ENCODE results near the gene FYB1. TPM values are rescaled to one million over a fixed set of nuclear protein-coding genes. Genes with fewer than 3 reads are reported as not detected.
A peak's percentile ranks its signal among the peaks of the same experiment; 100 is the strongest.

The FYB1 gene
- total and polyA plus RNA-seq, 2 donors (not counting 1 experiment from before 2014, with no cell fraction given) = 1.3 to 1.4 TPM

DNA sequence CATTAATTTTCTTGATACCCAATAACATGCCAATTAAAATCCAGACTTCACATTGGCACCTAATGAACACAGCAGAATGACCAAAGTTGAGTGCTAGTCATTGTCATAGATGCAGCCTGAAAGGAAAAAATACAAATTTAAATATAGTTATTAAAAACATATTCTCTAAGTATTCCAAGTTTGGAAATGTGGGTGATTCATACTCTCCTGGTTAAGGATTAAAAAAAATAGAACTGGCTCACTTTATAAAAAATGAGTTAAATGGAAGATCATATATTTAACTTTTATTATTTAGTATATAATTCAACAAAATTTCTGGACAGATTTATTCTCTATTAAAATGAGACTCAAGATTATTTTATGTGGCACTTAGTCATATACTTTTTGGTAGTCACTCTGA is 112.0 kb downstream of the FYB1 start:
- Histone ChIP-seq H3K27me3 (replicated peaks in 1 of 4; ENCODE audit: control extremely low read depth in 1 of 4, control insufficient read depth in 3 of 4, insufficient read depth in 4 of 4, low read length in 3 of 4) (no peaks in the 10 kb centered on the region), H2AFZ (ENCODE audit: insufficient read depth, low read depth, low read length, poor library complexity, severe bottlenecking) (no peak overlapping the region), H3K4me1 (ENCODE audit: control insufficient read depth in 2 of 2, insufficient read depth in 2 of 2, low read length in 2 of 2) (no peaks in the 10 kb centered on the region), H3K27ac (ENCODE audit: low read length in 2 of 2) (no peak overlapping the region), H3K36me3 (replicated peaks in 1 of 2; ENCODE audit: control extremely low read depth in 1 of 2, control insufficient read depth in 1 of 2, extremely low read depth in 1 of 2, insufficient read depth in 2 of 2, low read length in 1 of 2) (peaks cover 0 to 1% of the 10 kb centered on the region in 2 experiments), H3K4me2 (replicated peaks; ENCODE audit: low read depth, low read length, poor library complexity, severe bottlenecking) (no peak overlapping the region), H3K9me3 (ENCODE audit: control extremely low read depth in 1 of 3, control insufficient read depth in 2 of 3, insufficient read depth in 1 of 3, low read length in 2 of 3) (no peaks in the 10 kb centered on the region), H3K9ac (ENCODE audit: low read length) (no peak overlapping the region), H4K20me1 (ENCODE audit: control insufficient read depth, insufficient read depth, low read length, poor library complexity, severe bottlenecking) (no peaks in the 10 kb centered on the region), H3K4me3 (ENCODE audit: control extremely low read depth in 1 of 5, extremely low read depth in 1 of 5, insufficient read depth in 1 of 5, low read depth in 2 of 5, low read length in 4 of 5) (no peak overlapping the region), H3K79me2 (ENCODE audit: control insufficient read depth, insufficient read depth, low read length) (no peaks in the 10 kb centered on the region)
- Mint-ChIP-seq H3K4me3 (no peak overlapping the region), H3K27me3 (peaks cover 5% of the 10 kb centered on the region), H3K9me3 (ENCODE audit: insufficient read depth) (no peaks in the 10 kb centered on the region), H3K4me1 (no peaks in the 10 kb centered on the region), H3K27ac (no peak overlapping the region)
- ChIA-PET CTCF (no interaction called here), POLR2A (no interaction called here)
- no peak for TF ChIP-seq EZH2 (IDR thresholded peaks at IDR 0.05; ENCODE audit: borderline replicate concordance, insufficient read depth, low read depth, low read length, poor library complexity, severe bottlenecking)
- TF ChIP-seq, protein P1, sequence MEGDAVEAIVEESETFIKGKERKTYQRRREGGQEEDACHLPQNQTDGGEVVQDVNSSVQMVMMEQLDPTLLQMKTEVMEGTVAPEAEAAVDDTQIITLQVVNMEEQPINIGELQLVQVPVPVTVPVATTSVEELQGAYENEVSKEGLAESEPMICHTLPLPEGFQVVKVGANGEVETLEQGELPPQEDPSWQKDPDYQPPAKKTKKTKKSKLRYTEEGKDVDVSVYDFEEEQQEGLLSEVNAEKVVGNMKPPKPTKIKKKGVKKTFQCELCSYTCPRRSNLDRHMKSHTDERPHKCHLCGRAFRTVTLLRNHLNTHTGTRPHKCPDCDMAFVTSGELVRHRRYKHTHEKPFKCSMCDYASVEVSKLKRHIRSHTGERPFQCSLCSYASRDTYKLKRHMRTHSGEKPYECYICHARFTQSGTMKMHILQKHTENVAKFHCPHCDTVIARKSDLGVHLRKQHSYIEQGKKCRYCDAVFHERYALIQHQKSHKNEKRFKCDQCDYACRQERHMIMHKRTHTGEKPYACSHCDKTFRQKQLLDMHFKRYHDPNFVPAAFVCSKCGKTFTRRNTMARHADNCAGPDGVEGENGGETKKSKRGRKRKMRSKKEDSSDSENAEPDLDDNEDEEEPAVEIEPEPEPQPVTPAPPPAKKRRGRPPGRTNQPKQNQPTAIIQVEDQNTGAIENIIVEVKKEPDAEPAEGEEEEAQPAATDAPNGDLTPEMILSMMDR (IDR thresholded peaks at IDR 0.05) = no peak
- ATAC-seq (ENCODE audit: low read depth) (no peak), DNase-seq (no peak)
- intact Hi-C loops (cut with micrococcal nuclease) = no loop called here

DNA sequence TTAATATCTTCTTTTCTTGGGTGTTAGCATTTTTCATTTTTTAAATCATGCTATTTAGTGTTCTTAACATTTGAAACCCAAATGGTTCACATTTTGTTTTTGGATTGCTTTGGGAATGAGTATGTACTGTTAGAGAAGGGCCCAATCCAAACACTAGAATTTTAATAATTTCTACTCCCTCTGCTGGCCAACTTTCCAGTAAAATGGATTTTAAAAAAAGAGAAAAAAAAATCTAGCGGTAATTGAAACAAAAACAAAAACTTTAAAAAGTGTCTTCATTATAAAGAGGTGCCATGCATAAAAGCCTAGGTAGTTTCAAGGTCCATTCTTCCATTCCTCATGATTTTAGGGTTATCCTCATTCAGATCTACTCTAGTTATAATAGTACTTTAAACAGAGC is 113.0 kb downstream of the FYB1 start:
- WGBS (ENCODE audit: insufficient coverage) = no CpG with 5 or more reads among the region's 1 CpG
- intact Hi-C loops (cut with micrococcal nuclease) = loop anchor here (1.0 kb wide), 2 partner anchors 112 to 665 kb away; no protein-coding TSS in a partner anchor
- peaks cover 0 to 1% of the 10 kb centered on the region in 2 experiments for H3K36me3 ChIP-seq (replicated peaks in 1 of 2; ENCODE audit: control extremely low read depth in 1 of 2, control insufficient read depth in 1 of 2, extremely low read depth in 1 of 2, insufficient read depth in 2 of 2, low read length in 1 of 2)
- no peak overlapping the region for H3K4me2 ChIP-seq (replicated peaks; ENCODE audit: low read depth, low read length, poor library complexity, severe bottlenecking)
- H3K27me3 ChIP-seq (replicated peaks in 1 of 4; ENCODE audit: control extremely low read depth in 1 of 4, control insufficient read depth in 3 of 4, insufficient read depth in 4 of 4, low read length in 3 of 4) = no peaks in the 10 kb centered on the region
- no peaks in the 10 kb centered on the region for H3K4me1 ChIP-seq (ENCODE audit: control insufficient read depth in 2 of 2, insufficient read depth in 2 of 2, low read length in 2 of 2)
- CTCF ChIA-PET = no interaction called here
- no peaks in the 10 kb centered on the region for H3K9me3 ChIP-seq (ENCODE audit: control extremely low read depth in 1 of 3, control insufficient read depth in 2 of 3, insufficient read depth in 1 of 3, low read length in 2 of 3)
- Mint-ChIP-seq H3K27ac (no peak overlapping the region), H3K4me1 (no peaks in the 10 kb centered on the region), H3K9me3 (ENCODE audit: insufficient read depth) (no peaks in the 10 kb centered on the region), H3K4me3 (no peak overlapping the region), H3K27me3 (peaks cover 5% of the 10 kb centered on the region)
- DNase-seq (peak; percentile 18), ATAC-seq (ENCODE audit: low read depth) (no peak)
- POLR2A ChIA-PET = no interaction called here
- no peak overlapping the region for H3K9ac ChIP-seq (ENCODE audit: low read length)
- no peak for TF ChIP-seq EZH2 (IDR thresholded peaks at IDR 0.05; ENCODE audit: borderline replicate concordance, insufficient read depth, low read depth, low read length, poor library complexity, severe bottlenecking)
- TF ChIP-seq, protein P1 (IDR thresholded peaks at IDR 0.05) = peak; percentile 34
- no peak overlapping the region for H2AFZ ChIP-seq (ENCODE audit: insufficient read depth, low read depth, low read length, poor library complexity, severe bottlenecking)
- no peaks in the 10 kb centered on the region for H3K79me2 ChIP-seq (ENCODE audit: control insufficient read depth, insufficient read depth, low read length)
- no peaks in the 10 kb centered on the region for H4K20me1 ChIP-seq (ENCODE audit: control insufficient read depth, insufficient read depth, low read length, poor library complexity, severe bottlenecking)
- no peak overlapping the region for H3K4me3 ChIP-seq (ENCODE audit: control extremely low read depth in 1 of 5, extremely low read depth in 1 of 5, insufficient read depth in 1 of 5, low read depth in 2 of 5, low read length in 4 of 5)
- H3K27ac ChIP-seq (ENCODE audit: low read length in 2 of 2) = no peak overlapping the region

All from B cell (primary cell).